ENCODE data around the gene GRXCR1. TPM values are rescaled to one million over a fixed set of nuclear protein-coding genes. Genes with fewer than 3 reads are reported as not detected.

Gene GRXCR1
- total and polyA plus RNA-seq, 2 experiments from 2014 or later = not detected

DNA sequence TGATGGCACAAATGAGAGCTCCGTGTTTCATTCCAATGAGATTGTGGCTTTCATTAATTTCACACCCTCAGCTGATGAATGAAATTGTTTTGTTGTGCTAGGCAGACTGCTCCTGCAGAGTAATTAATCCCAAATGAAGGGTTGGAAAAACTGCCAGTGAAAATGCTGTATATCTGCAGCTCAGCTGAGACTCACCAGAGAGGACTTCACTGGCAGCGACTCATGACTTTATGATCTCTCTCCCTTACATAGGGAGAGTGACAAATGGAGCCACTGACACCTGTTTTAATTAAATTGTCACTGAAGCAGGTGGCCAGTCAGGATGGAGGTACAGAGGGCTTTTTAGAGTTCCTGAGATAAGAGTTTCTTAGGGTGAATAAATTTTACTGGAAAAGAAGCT, 24.8 kb downstream of the GRXCR1 start (continued):
- TF ChIP-seq CREB1 (CRISPR knock-in tag; IDR thresholded peaks at IDR 0.05; ENCODE audit: low read depth) = no peak
- TF ChIP-seq ZNF331 (CRISPR knock-in tag; IDR thresholded peaks at IDR 0.05; ENCODE audit: low read depth) = no peak
- no peak for TF ChIP-seq JUNB (IDR thresholded peaks at IDR 0.05; ENCODE audit: unreplicated experiment)
- no peak for TF ChIP-seq NANOG (IDR thresholded peaks at IDR 0.05; ENCODE audit: borderline replicate concordance)
- TF ChIP-seq EZH2phosphoT487 (IDR thresholded peaks at IDR 0.05; ENCODE audit: unreplicated experiment) = no peak

- Mint-ChIP-seq H3K36me3 (ENCODE audit: low read depth) (no peaks in the 10 kb centered on the region), H3K4me1 (no peaks in the 10 kb centered on the region; the same call in 2 of the 3 replicates), H3K4me3 (no peak overlapping the region), H3K27me3 (ENCODE audit: insufficient read depth, low read depth, poor library complexity) (no peaks in the 10 kb centered on the region), H3K9me3 (no peaks in the 10 kb centered on the region), H3K27ac (no peak overlapping the region)
- Histone ChIP-seq H3K9me2 (ENCODE audit: insufficient read depth) (peaks cover 34% of the 10 kb centered on the region), H3K4me2 (no peak overlapping the region), H3F3A (replicated peaks; ENCODE audit: low read depth) (no peaks in the 10 kb centered on the region), H3K79me2 (replicated peaks; ENCODE audit: insufficient read depth) (no peaks in the 10 kb centered on the region), H3K4me3 (no peak overlapping the region), H2AFZ (no peak overlapping the region), H3K27ac (ENCODE audit: low read depth) (no peak overlapping the region), H3K4me1 (ENCODE audit: insufficient read depth) (no peaks in the 10 kb centered on the region), H3K27me3 (ENCODE audit: insufficient read depth) (no peaks in the 10 kb centered on the region), H4K20me1 (replicated peaks; ENCODE audit: insufficient read depth) (no peaks in the 10 kb centered on the region), H3K36me3 (ENCODE audit: insufficient read depth) (no peaks in the 10 kb centered on the region)
- TF ChIP-seq, protein P1, sequence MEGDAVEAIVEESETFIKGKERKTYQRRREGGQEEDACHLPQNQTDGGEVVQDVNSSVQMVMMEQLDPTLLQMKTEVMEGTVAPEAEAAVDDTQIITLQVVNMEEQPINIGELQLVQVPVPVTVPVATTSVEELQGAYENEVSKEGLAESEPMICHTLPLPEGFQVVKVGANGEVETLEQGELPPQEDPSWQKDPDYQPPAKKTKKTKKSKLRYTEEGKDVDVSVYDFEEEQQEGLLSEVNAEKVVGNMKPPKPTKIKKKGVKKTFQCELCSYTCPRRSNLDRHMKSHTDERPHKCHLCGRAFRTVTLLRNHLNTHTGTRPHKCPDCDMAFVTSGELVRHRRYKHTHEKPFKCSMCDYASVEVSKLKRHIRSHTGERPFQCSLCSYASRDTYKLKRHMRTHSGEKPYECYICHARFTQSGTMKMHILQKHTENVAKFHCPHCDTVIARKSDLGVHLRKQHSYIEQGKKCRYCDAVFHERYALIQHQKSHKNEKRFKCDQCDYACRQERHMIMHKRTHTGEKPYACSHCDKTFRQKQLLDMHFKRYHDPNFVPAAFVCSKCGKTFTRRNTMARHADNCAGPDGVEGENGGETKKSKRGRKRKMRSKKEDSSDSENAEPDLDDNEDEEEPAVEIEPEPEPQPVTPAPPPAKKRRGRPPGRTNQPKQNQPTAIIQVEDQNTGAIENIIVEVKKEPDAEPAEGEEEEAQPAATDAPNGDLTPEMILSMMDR (conservative IDR thresholded peaks at IDR 0.05; ENCODE audit: low read depth in 2 of 2) = no peak
- no peak for TF ChIP-seq JUNB (IDR thresholded peaks at IDR 0.05; ENCODE audit: unreplicated experiment)
- no peak for TF ChIP-seq CREB1 (CRISPR knock-in tag; IDR thresholded peaks at IDR 0.05; ENCODE audit: low read depth)
- no peak for TF ChIP-seq ETS1 (IDR thresholded peaks at IDR 0.05)
- TF ChIP-seq ZNF114 (CRISPR knock-in tag; IDR thresholded peaks at IDR 0.05) = no peak
- no peak for TF ChIP-seq ZNF331 (CRISPR knock-in tag; IDR thresholded peaks at IDR 0.05; ENCODE audit: low read depth)
- no peak for TF ChIP-seq EZH2phosphoT487 (IDR thresholded peaks at IDR 0.05; ENCODE audit: unreplicated experiment)
- no peak for DNase-seq (ENCODE audit: low spot score)
- ATAC-seq = no peak
Observed at GRCh38 chr4:42923431-42923830, 30.9 kb downstream of the GRXCR1 start.

DNA sequence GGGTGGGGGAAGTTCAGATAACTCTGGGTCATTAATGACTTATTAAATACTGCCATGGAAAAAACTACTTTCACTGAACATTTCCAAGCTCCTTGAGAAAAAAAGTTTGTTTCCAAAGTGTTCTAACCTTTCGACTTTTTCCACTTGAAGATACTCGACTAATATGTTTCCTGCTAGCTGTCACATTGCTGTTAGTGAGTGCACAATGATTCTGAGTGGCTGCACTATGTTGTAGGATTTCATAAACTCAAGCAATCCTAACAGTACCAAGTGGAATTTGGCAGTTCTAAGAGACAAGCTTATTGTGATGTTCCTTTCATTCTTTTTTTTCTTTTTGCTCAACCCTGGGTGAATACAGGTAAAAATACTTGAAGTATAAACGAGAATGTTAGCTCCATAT, 33.4 kb downstream of the GRXCR1 start:
- H3K4me3 ChIP-seq = no peak overlapping the region
- H2AFZ ChIP-seq = no peak overlapping the region
- no peak overlapping the region for H3K4me2 ChIP-seq
- no peaks in the 10 kb centered on the region for H3F3A ChIP-seq (replicated peaks; ENCODE audit: low read depth)
- Mint-ChIP-seq H3K27ac (no peak overlapping the region), H3K36me3 (ENCODE audit: low read depth) (no peaks in the 10 kb centered on the region), H3K4me1 (no peaks in the 10 kb centered on the region; the same call in 2 of the 3 replicates), H3K9me3 (no peaks in the 10 kb centered on the region), H3K27me3 (ENCODE audit: insufficient read depth, low read depth, poor library complexity) (no peaks in the 10 kb centered on the region), H3K4me3 (no peak overlapping the region)
- H3K4me1 ChIP-seq (ENCODE audit: insufficient read depth) = no peaks in the 10 kb centered on the region
- H3K9me2 ChIP-seq (ENCODE audit: insufficient read depth) = peaks cover 31% of the 10 kb centered on the region
- no peak overlapping the region for H3K27ac ChIP-seq (ENCODE audit: low read depth)
- H4K20me1 ChIP-seq (replicated peaks; ENCODE audit: insufficient read depth) = no peaks in the 10 kb centered on the region
- DNase-seq (ENCODE audit: low spot score) = no peak
- no peak for ATAC-seq
- H3K36me3 ChIP-seq (ENCODE audit: insufficient read depth) = no peaks in the 10 kb centered on the region
- H3K27me3 ChIP-seq (ENCODE audit: insufficient read depth) = no peaks in the 10 kb centered on the region
- H3K79me2 ChIP-seq (replicated peaks; ENCODE audit: insufficient read depth) = no peaks in the 10 kb centered on the region
- TF ChIP-seq CREB1 (CRISPR knock-in tag; IDR thresholded peaks at IDR 0.05; ENCODE audit: low read depth) (no peak), EZH2 (IDR thresholded peaks at IDR 0.05; ENCODE audit: low read depth, unreplicated experiment) (no peak), JUNB (IDR thresholded peaks at IDR 0.05; ENCODE audit: unreplicated experiment) (no peak), POLR2AphosphoS5 (IDR thresholded peaks at IDR 0.05; ENCODE audit: low read depth) (no peak), ZNF331 (CRISPR knock-in tag; IDR thresholded peaks at IDR 0.05; ENCODE audit: low read depth) (no peak), EZH2phosphoT487 (IDR thresholded peaks at IDR 0.05; ENCODE audit: unreplicated experiment) (no peak), ETS1 (IDR thresholded peaks at IDR 0.05) (no peak), ZNF114 (CRISPR knock-in tag; IDR thresholded peaks at IDR 0.05) (no peak), STAT1 (IDR thresholded peaks at IDR 0.05; ENCODE audit: unreplicated experiment) (no peak)
- TF ChIP-seq, protein P2, sequence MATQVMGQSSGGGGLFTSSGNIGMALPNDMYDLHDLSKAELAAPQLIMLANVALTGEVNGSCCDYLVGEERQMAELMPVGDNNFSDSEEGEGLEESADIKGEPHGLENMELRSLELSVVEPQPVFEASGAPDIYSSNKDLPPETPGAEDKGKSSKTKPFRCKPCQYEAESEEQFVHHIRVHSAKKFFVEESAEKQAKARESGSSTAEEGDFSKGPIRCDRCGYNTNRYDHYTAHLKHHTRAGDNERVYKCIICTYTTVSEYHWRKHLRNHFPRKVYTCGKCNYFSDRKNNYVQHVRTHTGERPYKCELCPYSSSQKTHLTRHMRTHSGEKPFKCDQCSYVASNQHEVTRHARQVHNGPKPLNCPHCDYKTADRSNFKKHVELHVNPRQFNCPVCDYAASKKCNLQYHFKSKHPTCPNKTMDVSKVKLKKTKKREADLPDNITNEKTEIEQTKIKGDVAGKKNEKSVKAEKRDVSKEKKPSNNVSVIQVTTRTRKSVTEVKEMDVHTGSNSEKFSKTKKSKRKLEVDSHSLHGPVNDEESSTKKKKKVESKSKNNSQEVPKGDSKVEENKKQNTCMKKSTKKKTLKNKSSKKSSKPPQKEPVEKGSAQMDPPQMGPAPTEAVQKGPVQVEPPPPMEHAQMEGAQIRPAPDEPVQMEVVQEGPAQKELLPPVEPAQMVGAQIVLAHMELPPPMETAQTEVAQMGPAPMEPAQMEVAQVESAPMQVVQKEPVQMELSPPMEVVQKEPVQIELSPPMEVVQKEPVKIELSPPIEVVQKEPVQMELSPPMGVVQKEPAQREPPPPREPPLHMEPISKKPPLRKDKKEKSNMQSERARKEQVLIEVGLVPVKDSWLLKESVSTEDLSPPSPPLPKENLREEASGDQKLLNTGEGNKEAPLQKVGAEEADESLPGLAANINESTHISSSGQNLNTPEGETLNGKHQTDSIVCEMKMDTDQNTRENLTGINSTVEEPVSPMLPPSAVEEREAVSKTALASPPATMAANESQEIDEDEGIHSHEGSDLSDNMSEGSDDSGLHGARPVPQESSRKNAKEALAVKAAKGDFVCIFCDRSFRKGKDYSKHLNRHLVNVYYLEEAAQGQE (IDR thresholded peaks at IDR 0.05; ENCODE audit: unreplicated experiment) = no peak
- TF ChIP-seq, protein P1 (conservative IDR thresholded peaks at IDR 0.05; ENCODE audit: low read depth in 2 of 2) = no peak
